ENCODE data around the gene POLR1C. TPM values are rescaled to one million over a fixed set of nuclear protein-coding genes. Genes with fewer than 3 reads are reported as not detected.
A peak's percentile ranks its signal among the peaks of the same experiment; 100 is the strongest.

Gene POLR1C
- total and polyA plus RNA-seq, 4 donors: 29.0 to 50.7 (median 40.5) TPM

DNA sequence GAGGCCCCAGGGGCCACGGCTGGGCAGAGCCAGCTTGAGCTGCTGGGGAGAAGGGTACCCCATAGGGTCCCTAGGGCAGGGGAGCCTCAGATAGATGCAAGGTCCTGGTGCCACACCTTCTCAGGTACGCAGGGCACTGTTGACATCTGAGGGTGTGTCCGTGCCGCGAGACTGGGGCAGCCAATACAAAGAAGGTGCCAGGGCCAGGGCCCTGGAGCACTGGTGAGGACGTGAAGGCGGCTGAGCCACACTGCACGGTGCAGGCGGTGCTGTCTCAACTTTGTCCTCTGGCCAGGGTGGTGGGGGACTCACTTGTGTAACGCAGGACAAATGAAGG lies 6.1 kb upstream of the POLR1C start:
- Histone ChIP-seq H3K4me3 (no peak overlapping the region), H3K4me1 (ENCODE audit: control insufficient read depth in 5 of 5, insufficient read depth in 5 of 5, low read length in 5 of 5) (peaks cover 1 to 30% (median 9%) of the 10 kb centered on the region in 5 donors), H3K9me3 (ENCODE audit: control insufficient read depth in 4 of 4, insufficient read depth in 3 of 4, low read length in 3 of 4) (no peaks in the 10 kb centered on the region), H3K27me3 (ENCODE audit: control insufficient read depth in 3 of 3, insufficient read depth in 3 of 3, low read length in 2 of 3) (peaks cover 0 to 14% (median 5%) of the 10 kb centered on the region in 3 donors), H3K36me3 (ENCODE audit: control insufficient read depth in 4 of 4, insufficient read depth in 4 of 4, low read length in 4 of 4) (peaks cover 6 to 27% (median 25%) of the 10 kb centered on the region in 4 donors), H3K9ac (ENCODE audit: insufficient read depth in 1 of 2, low read length in 2 of 2) (no peak overlapping the region), H3K27ac (ENCODE audit: low read depth in 1 of 2, low read length in 1 of 2) (peak overlapping the region in 1 of 2 donors; percentile 24)
- no peak for ATAC-seq (ENCODE audit: insufficient read depth, low FRiP score)
- WGBS, 2 donors: 65 to 88% methylated on average over 10 of the region's 10 CpGs
- TF ChIP-seq, protein P1, sequence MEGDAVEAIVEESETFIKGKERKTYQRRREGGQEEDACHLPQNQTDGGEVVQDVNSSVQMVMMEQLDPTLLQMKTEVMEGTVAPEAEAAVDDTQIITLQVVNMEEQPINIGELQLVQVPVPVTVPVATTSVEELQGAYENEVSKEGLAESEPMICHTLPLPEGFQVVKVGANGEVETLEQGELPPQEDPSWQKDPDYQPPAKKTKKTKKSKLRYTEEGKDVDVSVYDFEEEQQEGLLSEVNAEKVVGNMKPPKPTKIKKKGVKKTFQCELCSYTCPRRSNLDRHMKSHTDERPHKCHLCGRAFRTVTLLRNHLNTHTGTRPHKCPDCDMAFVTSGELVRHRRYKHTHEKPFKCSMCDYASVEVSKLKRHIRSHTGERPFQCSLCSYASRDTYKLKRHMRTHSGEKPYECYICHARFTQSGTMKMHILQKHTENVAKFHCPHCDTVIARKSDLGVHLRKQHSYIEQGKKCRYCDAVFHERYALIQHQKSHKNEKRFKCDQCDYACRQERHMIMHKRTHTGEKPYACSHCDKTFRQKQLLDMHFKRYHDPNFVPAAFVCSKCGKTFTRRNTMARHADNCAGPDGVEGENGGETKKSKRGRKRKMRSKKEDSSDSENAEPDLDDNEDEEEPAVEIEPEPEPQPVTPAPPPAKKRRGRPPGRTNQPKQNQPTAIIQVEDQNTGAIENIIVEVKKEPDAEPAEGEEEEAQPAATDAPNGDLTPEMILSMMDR (IDR thresholded peaks at IDR 0.05; ENCODE audit: control extremely low read depth, extremely low read depth): no peak
- no peak for DNase-seq

DNA sequence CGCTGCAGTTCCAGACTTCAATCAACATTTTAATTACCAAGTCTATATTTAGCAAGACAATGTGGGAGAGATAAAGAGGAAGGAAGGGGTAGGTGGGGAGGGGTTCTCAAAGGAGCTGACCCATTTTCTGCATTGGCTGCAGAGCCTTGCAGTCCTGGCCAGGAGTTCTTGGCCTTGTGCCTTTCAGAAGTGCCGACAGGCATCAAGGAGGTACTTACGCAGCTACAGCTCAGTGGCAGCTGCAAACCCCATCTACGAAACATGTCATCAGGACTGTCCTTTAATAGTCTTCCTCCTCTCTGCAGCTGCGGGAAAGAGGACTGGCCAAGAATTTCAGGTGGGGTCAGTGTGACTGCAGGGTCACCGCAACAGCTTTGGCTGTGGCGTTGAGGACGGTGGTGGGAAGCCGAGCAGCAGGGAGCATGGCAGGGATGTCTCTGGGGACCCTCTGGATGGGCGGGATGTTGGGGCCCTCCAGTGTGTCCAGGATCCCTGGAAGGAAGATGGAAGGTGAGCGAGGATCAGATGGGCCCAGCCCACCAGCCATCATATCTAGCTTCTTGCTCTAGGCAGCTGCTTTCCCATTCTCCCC lies 5.0 kb upstream of the POLR1C start:
- Histone ChIP-seq H3K4me1 (ENCODE audit: control insufficient read depth in 5 of 5, insufficient read depth in 5 of 5, low read length in 5 of 5) (peaks cover 4 to 33% (median 12%) of the 10 kb centered on the region in 5 donors), H3K27ac (ENCODE audit: low read depth in 1 of 2, low read length in 1 of 2) (no peak overlapping the region), H3K4me3 (no peak overlapping the region), H3K9ac (ENCODE audit: insufficient read depth in 1 of 2, low read length in 2 of 2) (no peak overlapping the region), H3K27me3 (ENCODE audit: control insufficient read depth in 3 of 3, insufficient read depth in 3 of 3, low read length in 2 of 3) (peaks cover 0 to 14% (median 5%) of the 10 kb centered on the region in 3 donors), H3K9me3 (ENCODE audit: control insufficient read depth in 4 of 4, insufficient read depth in 3 of 4, low read length in 3 of 4) (no peaks in the 10 kb centered on the region), H3K36me3 (ENCODE audit: control insufficient read depth in 4 of 4, insufficient read depth in 4 of 4, low read length in 4 of 4) (peaks cover 6 to 32% (median 25%) of the 10 kb centered on the region in 4 donors)
- TF ChIP-seq, protein P1 (IDR thresholded peaks at IDR 0.05; ENCODE audit: control extremely low read depth, extremely low read depth): no peak
- no peak for DNase-seq
- no peak for ATAC-seq (ENCODE audit: insufficient read depth, low FRiP score)
- 80 to 81% methylated on average over 11 of the region's 11 CpGs for WGBS, 2 donors

DNA sequence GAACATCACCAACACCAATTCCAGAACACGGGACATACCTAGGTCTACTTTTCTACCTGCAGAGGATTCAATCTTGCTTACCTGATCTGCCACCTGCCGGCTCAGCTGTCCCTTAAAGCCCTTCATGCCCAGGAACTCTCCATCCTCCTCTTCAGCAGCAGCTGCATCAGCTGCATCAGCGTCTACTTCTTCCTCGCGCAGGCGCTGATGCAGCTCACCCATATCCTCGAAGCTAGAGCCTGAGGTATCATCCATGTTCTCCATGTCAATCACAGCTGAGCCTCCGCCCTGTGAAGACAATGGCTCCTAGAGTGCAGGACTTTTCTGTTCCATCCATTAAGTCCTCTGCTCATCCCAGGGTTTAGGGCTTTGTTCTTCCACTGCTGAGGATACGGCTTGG lies 1.1 kb upstream of the POLR1C start:
- DNase-seq (no peak), ATAC-seq (ENCODE audit: insufficient read depth, low FRiP score) (no peak)
- Histone ChIP-seq H3K27ac (ENCODE audit: low read depth in 1 of 2, low read length in 1 of 2) (peak overlapping the region in 1 of 2 donors; percentile 4), H3K9me3 (ENCODE audit: control insufficient read depth in 4 of 4, insufficient read depth in 3 of 4, low read length in 3 of 4) (no peaks in the 10 kb centered on the region), H3K9ac (ENCODE audit: insufficient read depth in 1 of 2, low read length in 2 of 2) (peak overlapping the region; percentile 87 to 98), H3K4me3 (peak overlapping the region; percentile 88), H3K27me3 (ENCODE audit: control insufficient read depth in 3 of 3, insufficient read depth in 3 of 3, low read length in 2 of 3) (no peaks in the 10 kb centered on the region), H3K36me3 (ENCODE audit: control insufficient read depth in 4 of 4, insufficient read depth in 4 of 4, low read length in 4 of 4) (peaks cover 14 to 48% (median 39%) of the 10 kb centered on the region in 4 donors), H3K4me1 (ENCODE audit: control insufficient read depth in 5 of 5, insufficient read depth in 5 of 5, low read length in 5 of 5) (peaks cover 10 to 29% (median 13%) of the 10 kb centered on the region in 5 donors)
- WGBS, 2 donors: 63 to 84% methylated on average over 9 of the region's 9 CpGs
- TF ChIP-seq, protein P1 (IDR thresholded peaks at IDR 0.05; ENCODE audit: control extremely low read depth, extremely low read depth): no peak

DNA sequence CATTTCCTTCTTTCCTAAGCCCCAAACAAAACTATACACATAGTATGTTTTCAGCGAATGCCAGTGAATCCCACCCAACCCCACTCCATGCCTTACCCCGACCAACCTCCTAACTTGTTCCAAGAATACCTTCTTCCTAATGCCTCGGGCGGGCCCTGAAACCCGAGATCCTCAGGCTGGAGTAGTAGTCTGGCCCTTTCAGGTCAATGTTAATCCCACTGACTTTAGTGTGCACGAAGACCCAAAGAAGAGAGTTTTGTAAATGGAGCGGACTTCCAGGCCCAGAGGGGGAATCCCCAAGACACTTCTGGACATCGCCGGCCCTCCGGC lies 557 bp upstream of the POLR1C start:
- WGBS, 2 donors: 0 to 1% methylated on average over 10 of the region's 10 CpGs
- peaks cover 14 to 52% (median 44%) of the 10 kb centered on the region in 4 donors for H3K36me3 ChIP-seq (ENCODE audit: control insufficient read depth in 4 of 4, insufficient read depth in 4 of 4, low read length in 4 of 4)
- H3K27ac ChIP-seq (ENCODE audit: low read depth in 1 of 2, low read length in 1 of 2): peak overlapping the region; percentile 85 to 88
- H3K27me3 ChIP-seq (ENCODE audit: control insufficient read depth in 3 of 3, insufficient read depth in 3 of 3, low read length in 2 of 3): no peaks in the 10 kb centered on the region
- peak overlapping the region; percentile 88 for H3K4me3 ChIP-seq
- H3K4me1 ChIP-seq (ENCODE audit: control insufficient read depth in 5 of 5, insufficient read depth in 5 of 5, low read length in 5 of 5): peaks cover 10 to 29% (median 13%) of the 10 kb centered on the region in 5 donors
- H3K9me3 ChIP-seq (ENCODE audit: control insufficient read depth in 4 of 4, insufficient read depth in 3 of 4, low read length in 3 of 4): no peaks in the 10 kb centered on the region
- no peak for DNase-seq
- no peak for ATAC-seq (ENCODE audit: insufficient read depth, low FRiP score)
- H3K9ac ChIP-seq (ENCODE audit: insufficient read depth in 1 of 2, low read length in 2 of 2): peak overlapping the region; percentile 87 to 98
- TF ChIP-seq, protein P1 (IDR thresholded peaks at IDR 0.05; ENCODE audit: control extremely low read depth, extremely low read depth): no peak
